OCI-LY7 (cell line): ENCODE data around the gene ATF7.

ENCODE experiments used
- CTCF ChIP-seq: fragments of 200-600 bp; sonication (generic); conservative IDR thresholded peaks from 2 replicates; pipeline ENCODE4 v1.5.1; 2014; ENCODE audit warnings: mild to moderate bottlenecking, antibody characterized with exemption, low read length, moderate library complexity, mixed read lengths
- EZH2phosphoT487 ChIP-seq: fragments of 200-600 bp; sonication (generic); IDR thresholded peaks from 2 replicates; pipeline ENCODE4 v1.6.1; 2018; ENCODE audit warnings: low read depth, borderline replicate concordance, mild to moderate bottlenecking, mixed run types, antibody characterized with exemption, low read length, moderate library complexity, mixed read lengths

GRCh38 chr12:53625373-53625945 is 723 bp downstream of the ATF7 start:
- TF ChIP-seq CTCF (no peak), EZH2phosphoT487 (no peak)
